Neural progenitor cell (in vitro differentiated cells): ENCODE data around the gene PGF. TPM values are rescaled to one million over a fixed set of nuclear protein-coding genes. Genes with fewer than 3 reads are reported as not detected.

ENCODE experiments used
- DNase-seq: peaks from one replicate; pipeline ENCODE4 v3.0.0-alpha.2; 2016; ENCODE audit warnings: low spot score
- H2AFZ ChIP-seq: fragments of 200-600 bp; sonication (generic); replicated peaks from 2 replicates; pipeline ENCODE4 v1.6.1; 2016; ENCODE audit warnings: antibody characterized with exemption
- H3F3A ChIP-seq: fragments of 200-600 bp; sonication (generic); 2 replicates; pipeline ENCODE4 v1.6.1; 2016; ENCODE audit warnings: antibody characterized with exemption, low read depth
- H3K27ac ChIP-seq: fragments of 200-600 bp; sonication (generic); 2 replicates; pipeline ENCODE4 v1.5.1; 2016; ENCODE audit warnings: mild to moderate bottlenecking
- H3K27me3 ChIP-seq: fragments of 200-600 bp; sonication (generic); 2 replicates; pipeline ENCODE4 v1.6.1; 2016; ENCODE audit warnings: mild to moderate bottlenecking, moderate library complexity
- H3K36me3 ChIP-seq: fragments of 200-600 bp; sonication (generic); 2 replicates; pipeline ENCODE4 v1.5.1; 2016
- H3K4me1 ChIP-seq: fragments of 200-600 bp; sonication (generic); 2 replicates; pipeline ENCODE4 v1.6.1; 2016; ENCODE audit warnings: mixed run types
- H3K4me2 ChIP-seq: fragments of 200-600 bp; sonication (generic); 2 replicates; pipeline ENCODE4 v1.6.1; 2016
- H3K4me3 ChIP-seq: fragments of 200-600 bp; sonication (generic); 2 replicates; pipeline ENCODE4 v1.5.1; 2016
- H3K79me2 ChIP-seq: fragments of 200-600 bp; sonication (generic); 2 replicates; pipeline ENCODE4 v1.6.1; 2016; ENCODE audit warnings: low read depth
- H3K9ac ChIP-seq: fragments of 200-600 bp; sonication (generic); 2 replicates; pipeline ENCODE4 v1.6.1; 2016
- H3K9me3 ChIP-seq: fragments of 200-600 bp; sonication (generic); 2 replicates; pipeline ENCODE4 v1.5.1; 2016; ENCODE audit warnings: low read depth
- H4K20me1 ChIP-seq: fragments of 200-600 bp; sonication (generic); 2 replicates; pipeline ENCODE4 v1.6.1; 2016; ENCODE audit warnings: low read depth
- H3K27ac Mint-ChIP-seq: 3 replicates; pipeline ENCODE4 v1.8.0; 2021; ENCODE audit warnings: mixed read lengths
- H3K27me3 Mint-ChIP-seq: 2 replicates; pipeline ENCODE4 v1.8.0; 2022; ENCODE audit warnings: low read depth, mild to moderate bottlenecking, inconsistent platforms, moderate library complexity, mixed read lengths; ENCODE audit not compliant: insufficient read depth
- H3K36me3 Mint-ChIP-seq: 3 replicates; pipeline ENCODE4 v1.8.0; 2021; ENCODE audit warnings: mixed read lengths
- H3K4me1 Mint-ChIP-seq: 3 replicates; pipeline ENCODE4 v1.8.0; 2021; ENCODE audit warnings: mixed read lengths
- H3K4me3 Mint-ChIP-seq: 3 replicates; pipeline ENCODE4 v1.8.0; 2021; ENCODE audit warnings: mild to moderate bottlenecking, moderate library complexity, mixed read lengths
- H3K9me3 Mint-ChIP-seq: 3 replicates; pipeline ENCODE4 v1.8.0; 2020; ENCODE audit warnings: mixed read lengths
- CTCF ChIP-seq: fragments of 200-600 bp; sonication (generic); IDR thresholded peaks from 2 replicates; pipeline ENCODE4 v1.5.1; 2017; ENCODE audit warnings: antibody characterized with exemption, mild to moderate bottlenecking
- EZH2 ChIP-seq: fragments of 200-600 bp; sonication (generic); IDR thresholded peaks from 2 replicates; pipeline ENCODE4 v1.6.1; 2017; ENCODE audit warnings: antibody characterized with exemption, mild to moderate bottlenecking, moderate library complexity
- EZH2phosphoT487 ChIP-seq: fragments of 200-600 bp; sonication (generic); IDR thresholded peaks from 2 replicates; pipeline ENCODE4 v1.6.1; 2017; ENCODE audit warnings: antibody characterized with exemption
- total RNA-seq: library from RNA; depleted of rRNA; stranded (reverse); fragments of >200 nt; gene quantifications from 2 replicates; pipeline ENCODE4 v1.2.3, GENCODE V29; 2015; ENCODE audit warnings: low replicate concordance

Gene PGF
- total RNA-seq, 1 donor from 2014 or later, result 1.0 TPM

- peaks cover 6% of the 10 kb centered on the region for H4K20me1 ChIP-seq
- H3K4me3 Mint-ChIP-seq, result no peak overlapping the region
- no peak for DNase-seq
- H2AFZ ChIP-seq, result no peak overlapping the region
- no peak overlapping the region for H3K4me2 ChIP-seq
- no peaks in the 10 kb centered on the region for H3K9me3 ChIP-seq
- no peak for TF ChIP-seq EZH2phosphoT487
- H3K27ac Mint-ChIP-seq, result no peak overlapping the region
- no peak overlapping the region for H3K9ac ChIP-seq
- H3K27me3 Mint-ChIP-seq, result peaks cover 2% of the 10 kb centered on the region
- peaks cover 60% of the 10 kb centered on the region for H3K36me3 Mint-ChIP-seq
- no peak overlapping the region for H3K27ac ChIP-seq
- no peaks in the 10 kb centered on the region for H3K27me3 ChIP-seq
- H3K36me3 ChIP-seq, result peaks cover 16% of the 10 kb centered on the region
- peaks cover 3% of the 10 kb centered on the region for H3F3A ChIP-seq
- H3K9me3 Mint-ChIP-seq, result no peaks in the 10 kb centered on the region
- no peaks in the 10 kb centered on the region for H3K79me2 ChIP-seq
- H3K4me1 ChIP-seq, result no peaks in the 10 kb centered on the region
- H3K4me3 ChIP-seq, result no peak overlapping the region
- no peaks in the 10 kb centered on the region for H3K4me1 Mint-ChIP-seq
Measured at GRCh38 chr14:74898694-74899093, 56.7 kb downstream of the PGF start.

- no peaks in the 10 kb centered on the region for H3K9me3 Mint-ChIP-seq
- no peaks in the 10 kb centered on the region for H3K4me1 Mint-ChIP-seq
- H3K27me3 ChIP-seq, result no peaks in the 10 kb centered on the region
- H3K9ac ChIP-seq, result no peak overlapping the region
- no peak overlapping the region for H3K27ac Mint-ChIP-seq
- H3K27me3 Mint-ChIP-seq, result peaks cover 2% of the 10 kb centered on the region
- H3K27ac ChIP-seq, result no peak overlapping the region
- peaks cover 19% of the 10 kb centered on the region for H3K36me3 ChIP-seq
- H3K4me3 Mint-ChIP-seq, result no peak overlapping the region
- no peak for DNase-seq
- H3K9me3 ChIP-seq, result no peaks in the 10 kb centered on the region
- H4K20me1 ChIP-seq, result peaks cover 5% of the 10 kb centered on the region
- H3K36me3 Mint-ChIP-seq, result peaks cover 60% of the 10 kb centered on the region
- no peak overlapping the region for H3K4me3 ChIP-seq
- H3K4me2 ChIP-seq, result no peak overlapping the region
- H2AFZ ChIP-seq, result no peak overlapping the region
- no peaks in the 10 kb centered on the region for H3K4me1 ChIP-seq
- no peaks in the 10 kb centered on the region for H3K79me2 ChIP-seq
- no peak for TF ChIP-seq CTCF
- TF ChIP-seq EZH2, result no peak
- TF ChIP-seq EZH2phosphoT487, result no peak
- H3F3A ChIP-seq, result peaks cover 3% of the 10 kb centered on the region
Measured at GRCh38 chr14:74898083-74898482, 57.3 kb downstream of the PGF start.

GRCh38 chr14:74897642-74898041, 57.8 kb downstream of the PGF start:
- no peak for TF ChIP-seq EZH2phosphoT487
- TF ChIP-seq EZH2, result no peak
- TF ChIP-seq CTCF, result no peak
- H3K4me3 Mint-ChIP-seq, result no peak overlapping the region
- Histone ChIP-seq H3K4me1 (no peaks in the 10 kb centered on the region), H3K27me3 (no peaks in the 10 kb centered on the region), H3K4me3 (no peak overlapping the region), H3K9ac (no peak overlapping the region), H3K36me3 (peaks cover 19% of the 10 kb centered on the region), H3K27ac (no peak overlapping the region), H3F3A (peaks cover 3% of the 10 kb centered on the region), H3K9me3 (no peaks in the 10 kb centered on the region), H3K4me2 (no peak overlapping the region), H3K79me2 (no peaks in the 10 kb centered on the region), H4K20me1 (peaks cover under 1% of the 10 kb centered on the region), H2AFZ (no peak overlapping the region)
- H3K9me3 Mint-ChIP-seq, result no peaks in the 10 kb centered on the region
- H3K27me3 Mint-ChIP-seq, result peaks cover 2% of the 10 kb centered on the region
- no peaks in the 10 kb centered on the region for H3K4me1 Mint-ChIP-seq
- H3K27ac Mint-ChIP-seq, result no peak overlapping the region
- DNase-seq, result no peak
- peaks cover 57% of the 10 kb centered on the region for H3K36me3 Mint-ChIP-seq

GRCh38 chr14:74896400-74896799, 59.0 kb downstream of the PGF start:
- no peak overlapping the region for H3K4me2 ChIP-seq
- H3K27me3 ChIP-seq, result no peaks in the 10 kb centered on the region
- no peak overlapping the region for H2AFZ ChIP-seq
- Mint-ChIP-seq H3K27ac (no peak overlapping the region), H3K36me3 (peaks cover 58% of the 10 kb centered on the region), H3K9me3 (no peaks in the 10 kb centered on the region), H3K4me3 (no peak overlapping the region), H3K4me1 (no peaks in the 10 kb centered on the region), H3K27me3 (peaks cover 2% of the 10 kb centered on the region)
- DNase-seq, result no peak
- no peak overlapping the region for H3K4me3 ChIP-seq
- peaks cover 18% of the 10 kb centered on the region for H3K36me3 ChIP-seq
- H4K20me1 ChIP-seq, result no peaks in the 10 kb centered on the region
- peaks cover 2% of the 10 kb centered on the region for H3F3A ChIP-seq
- H3K9me3 ChIP-seq, result no peaks in the 10 kb centered on the region
- H3K4me1 ChIP-seq, result no peaks in the 10 kb centered on the region
- H3K79me2 ChIP-seq, result no peaks in the 10 kb centered on the region
- H3K9ac ChIP-seq, result no peak overlapping the region
- TF ChIP-seq CTCF, result no peak
- TF ChIP-seq EZH2, result no peak
- TF ChIP-seq EZH2phosphoT487, result no peak
- H3K27ac ChIP-seq, result no peak overlapping the region
